ENCODE data around the gene ZNF512B.
A peak's percentile ranks its signal among the peaks of the same experiment; 100 is the strongest.
"Not testable (repeated sequence)": the region's sequence is repeated elsewhere in the genome, so short reads cannot be mapped to it uniquely, and the experiment has no call there.

The ZNF512B gene

DNA sequence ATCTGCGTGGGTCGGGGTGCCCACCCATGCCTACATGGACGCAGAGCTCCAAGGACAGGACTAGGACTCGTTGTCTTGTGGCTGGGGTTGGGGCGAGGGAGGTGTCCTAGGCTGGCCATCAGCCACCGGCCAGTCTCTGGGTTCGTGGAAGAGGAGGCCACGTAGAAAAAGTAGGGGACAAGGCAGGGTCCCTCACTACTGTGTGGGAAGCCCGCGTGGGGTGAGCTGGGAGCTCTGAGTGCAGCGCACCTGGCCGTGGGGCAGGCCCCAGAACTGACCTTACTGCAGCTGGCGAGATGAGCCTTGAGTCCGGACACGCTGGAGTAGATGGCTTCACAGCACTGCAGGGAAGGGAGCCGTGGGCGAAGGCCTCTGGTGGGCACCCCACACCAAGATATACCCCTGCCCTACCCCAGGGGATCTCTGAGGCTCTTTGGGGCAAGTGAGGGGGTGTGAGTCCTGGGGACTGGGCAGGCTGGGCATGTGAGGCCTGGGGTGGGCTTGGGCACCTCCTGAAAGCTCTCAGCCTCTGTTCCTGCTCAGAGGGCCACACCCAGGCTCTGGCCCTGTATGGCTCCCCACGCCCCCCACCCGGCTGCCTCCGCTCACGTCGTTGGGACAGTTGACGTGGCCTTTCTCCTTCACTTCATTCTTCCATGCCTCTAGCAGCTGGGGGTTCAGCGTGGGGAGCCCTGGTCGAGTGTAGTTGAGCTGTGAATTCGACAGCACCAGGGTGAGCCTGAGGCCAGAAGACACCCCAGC, 7.9 kb downstream of the ZNF512B start:
- DNase-seq: no peak

DNA sequence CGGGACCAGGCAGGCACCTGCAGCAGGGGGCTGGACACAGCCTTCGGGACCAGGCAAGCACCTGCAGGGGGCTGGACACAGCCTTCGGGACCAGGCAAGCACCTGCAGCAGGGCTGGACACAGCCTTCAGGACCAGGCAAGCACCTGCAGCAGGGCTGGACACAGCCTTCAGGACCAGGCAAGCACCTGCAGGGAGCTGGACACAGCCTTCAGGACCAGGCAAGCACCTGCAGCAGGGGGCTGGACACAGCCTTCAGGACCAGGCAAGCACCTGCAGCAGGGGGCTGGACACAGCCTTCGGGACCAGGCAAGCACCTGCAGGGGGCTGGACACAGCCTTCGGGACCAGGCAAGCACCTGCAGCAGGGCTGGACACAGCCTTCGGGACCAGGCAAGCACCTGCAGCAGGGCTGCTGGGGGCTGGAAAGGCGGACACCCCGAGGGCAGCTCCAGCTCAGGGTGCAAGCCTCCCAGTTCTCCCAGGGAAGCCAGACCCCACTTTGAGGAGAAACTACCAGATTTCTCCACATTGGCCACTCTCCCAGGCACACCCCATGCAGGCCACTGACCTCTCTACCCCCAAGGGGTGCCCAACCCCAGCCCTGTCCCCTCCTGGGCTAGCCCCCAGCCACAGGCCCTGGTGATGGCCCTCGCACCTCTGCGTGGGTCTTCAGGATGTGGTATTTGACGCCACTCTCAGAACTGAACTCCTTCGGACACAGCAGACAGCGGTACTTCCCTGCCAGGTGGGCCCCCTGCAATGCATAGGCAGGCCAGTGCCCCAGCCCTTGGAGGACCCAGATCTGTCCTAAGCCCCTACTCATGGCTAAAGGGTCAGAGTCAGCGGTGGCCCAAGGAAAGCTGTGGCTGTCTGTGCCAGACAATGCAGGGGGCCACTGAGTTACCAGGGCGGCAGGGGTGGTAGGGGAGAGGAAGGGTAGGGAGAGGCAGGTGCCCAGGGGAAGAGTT, 8.8 kb downstream of the ZNF512B start:
- DNase-seq: not testable (repeated sequence)

GRCh38 chr20:63959699-63960075, 10.0 kb downstream of the ZNF512B start:
- DNase-seq: no peak

DNA sequence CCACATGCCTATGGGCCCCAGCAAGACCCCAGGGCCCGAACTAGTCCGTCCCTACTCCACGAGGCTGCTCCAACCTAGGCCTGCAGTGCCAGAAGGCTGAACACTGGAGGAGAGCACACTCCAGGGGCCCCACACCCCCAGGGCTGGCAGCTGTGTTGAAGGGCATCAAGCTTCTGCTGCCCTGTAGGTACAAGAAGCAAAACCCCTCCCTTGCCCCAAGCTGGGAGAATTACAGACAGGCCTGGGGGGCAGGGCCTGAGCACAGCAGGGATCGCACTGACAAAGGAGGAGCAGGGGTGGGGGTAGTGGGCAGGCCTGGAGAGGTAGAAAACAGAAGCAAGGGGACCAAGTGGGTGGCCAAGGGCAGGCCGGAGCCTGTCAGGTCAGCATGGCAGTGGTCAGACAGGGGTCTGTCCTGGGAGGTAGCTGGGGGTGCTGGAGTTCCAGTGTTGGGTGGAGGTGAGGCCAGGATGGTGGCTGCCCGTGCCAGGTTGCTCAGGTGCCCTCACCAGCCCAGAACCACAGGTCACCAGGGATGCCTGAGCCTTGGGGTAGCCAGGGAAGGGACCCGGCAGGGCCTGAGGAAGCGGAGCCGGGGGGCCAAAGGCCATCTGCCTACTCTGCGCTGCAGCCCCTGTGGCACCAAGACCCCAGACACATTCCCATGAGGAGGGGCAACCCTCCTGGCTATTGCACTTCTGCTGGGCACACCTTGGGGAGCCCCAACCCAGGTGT, 10.6 kb downstream of the ZNF512B start:
- DNase-seq: no peak

DNA sequence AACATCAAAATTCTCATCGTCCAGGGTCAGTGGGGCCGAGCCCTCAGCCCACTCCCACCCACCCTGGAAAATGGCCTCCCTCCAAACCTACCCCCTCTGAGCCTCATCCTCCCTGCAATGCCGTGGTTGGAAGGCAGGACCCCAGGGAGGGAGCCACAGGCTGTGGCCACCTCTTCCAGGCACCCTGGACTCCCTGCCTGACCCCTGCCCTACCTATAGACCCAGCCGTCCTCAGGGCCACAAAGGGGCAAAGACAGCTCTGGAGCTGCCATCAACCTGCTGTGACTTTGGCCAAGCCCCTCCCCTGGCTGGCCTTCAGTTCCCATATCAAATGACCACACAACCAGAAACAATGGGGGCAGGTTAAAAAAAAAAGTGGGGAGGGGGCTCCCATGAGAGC, 11.3 kb downstream of the ZNF512B start:
- DNase-seq: no peak

- peak; percentile 22 for DNase-seq
Observed at GRCh38 chr20:63957690-63958441, 11.9 kb downstream of the ZNF512B start.

DNA sequence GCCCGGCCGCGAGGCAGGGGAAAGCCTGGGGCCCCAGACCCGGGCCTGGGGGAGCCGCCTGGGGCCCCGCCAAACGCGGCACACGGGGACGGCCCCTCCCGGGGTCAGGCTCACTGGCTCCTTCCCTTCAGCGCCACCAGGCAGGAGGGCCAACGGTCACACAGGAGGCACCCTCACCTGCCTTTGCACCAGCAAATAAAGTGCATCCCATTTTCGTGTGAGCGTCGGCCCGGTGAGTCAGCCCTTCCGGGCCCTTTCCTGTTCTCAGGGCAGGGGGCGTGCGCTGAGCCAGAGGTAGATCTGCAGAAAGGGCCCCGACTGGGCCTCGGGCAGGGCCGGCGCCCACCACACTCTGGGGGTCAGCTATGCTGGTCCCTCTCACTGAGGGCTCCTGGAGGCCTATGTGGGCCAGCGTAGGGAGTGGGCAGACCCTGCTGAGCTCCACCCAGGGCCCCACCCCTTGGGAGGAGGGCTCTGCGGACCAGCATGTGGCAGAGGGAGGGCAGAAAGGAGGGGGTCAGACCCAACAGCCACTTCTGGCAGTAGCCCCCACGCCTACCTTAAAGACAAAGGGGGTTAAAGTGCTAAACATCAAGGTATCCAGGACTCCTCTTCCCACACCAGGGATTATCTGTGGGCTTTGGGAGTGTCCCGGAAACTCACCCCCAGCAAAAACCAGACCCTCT, 12.6 kb downstream of the ZNF512B start:
- DNase-seq: peak; percentile 76

DNA sequence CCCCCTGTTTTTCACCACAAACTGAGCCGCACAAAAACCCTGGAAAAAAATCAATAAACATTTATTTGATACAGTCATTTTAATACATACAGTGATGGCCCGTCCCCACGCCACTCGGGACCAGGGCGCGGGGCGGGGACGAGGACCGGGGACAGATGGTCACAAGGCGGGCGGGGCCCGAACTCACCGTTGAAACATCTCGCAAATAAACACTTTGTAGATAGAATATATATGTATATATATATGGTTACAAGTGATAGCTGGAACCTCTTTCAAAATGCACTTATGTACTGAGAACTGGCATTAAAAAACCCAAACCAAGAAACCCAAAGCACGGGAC, 13.1 kb downstream of the ZNF512B start:
- no peak for DNase-seq

- peak; percentile 87 for DNase-seq
Observed at GRCh38 chr20:63955827-63956663, 13.7 kb downstream of the ZNF512B start, which contains the start of gene UCKL1. UCKL1 (minus strand) TSS chr20:63956416; CDS start chr20:63956372, 44 bp downstream.

- DNase-seq: peak; percentile 25
Observed at GRCh38 chr20:63955281-63955826, 14.4 kb downstream of the ZNF512B start.

- no peak for DNase-seq
Observed at GRCh38 chr20:63953764-63954429, 15.8 kb downstream of the ZNF512B start.

DNA sequence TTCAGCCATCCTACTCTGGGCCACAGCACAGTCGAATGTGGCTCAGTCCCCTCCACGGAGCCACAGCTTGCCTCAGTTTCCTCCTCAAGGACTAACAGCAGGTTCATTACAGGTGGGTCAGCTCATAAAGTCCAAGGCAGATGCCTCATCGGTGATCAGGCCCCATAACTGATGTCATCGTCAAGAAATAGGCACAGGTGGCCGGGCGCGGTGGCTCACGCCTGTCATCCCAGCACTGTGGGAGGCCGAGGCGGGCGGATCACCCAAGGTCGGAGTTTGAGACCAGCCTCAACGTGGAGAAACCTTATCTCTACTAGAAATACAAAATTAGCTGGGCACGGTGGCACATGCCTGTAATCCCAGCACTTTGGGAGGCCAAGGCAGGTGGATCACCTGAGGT, 17.0 kb downstream of the ZNF512B start:
- no peak for DNase-seq

- no peak for DNase-seq
Observed at GRCh38 chr20:63952210-63952535, 17.6 kb downstream of the ZNF512B start.

- DNase-seq: no peak
Observed at GRCh38 chr20:63951398-63952209, 18.1 kb downstream of the ZNF512B start.

DNA sequence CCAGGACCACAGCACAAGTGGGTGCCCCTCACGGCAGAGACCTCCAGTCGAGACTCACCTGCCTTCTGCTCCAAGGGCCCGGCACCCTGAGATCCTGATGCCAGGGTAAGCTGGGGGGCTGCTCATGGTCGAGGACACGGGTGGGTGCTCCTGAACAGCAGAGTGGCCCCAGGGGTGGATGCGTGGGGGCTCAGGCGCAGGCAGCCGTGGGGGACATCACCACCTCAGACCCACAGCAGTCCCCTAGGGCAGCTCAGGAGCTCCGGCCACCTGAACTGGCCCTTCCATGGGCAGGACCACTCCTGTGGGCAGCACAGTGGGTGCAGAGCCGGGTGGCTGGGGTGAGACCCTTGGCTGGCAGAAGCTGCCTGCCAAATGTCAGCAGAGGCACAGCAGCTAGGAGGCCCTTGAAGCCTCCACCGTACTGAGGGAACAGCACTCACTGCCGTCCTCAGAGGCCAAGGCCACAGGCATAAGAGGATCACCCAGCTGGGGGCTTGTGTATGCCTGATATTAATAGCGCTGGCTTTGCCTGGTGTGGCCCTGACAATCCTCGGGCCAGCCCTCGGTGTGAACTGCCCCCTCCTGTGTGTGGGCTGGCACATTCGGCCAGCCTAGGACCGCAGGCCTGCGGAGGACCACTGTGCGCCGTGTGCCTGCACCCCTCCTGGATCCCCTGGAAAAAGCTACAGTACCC, 18.9 kb downstream of the ZNF512B start:
- no peak for DNase-seq

DNA sequence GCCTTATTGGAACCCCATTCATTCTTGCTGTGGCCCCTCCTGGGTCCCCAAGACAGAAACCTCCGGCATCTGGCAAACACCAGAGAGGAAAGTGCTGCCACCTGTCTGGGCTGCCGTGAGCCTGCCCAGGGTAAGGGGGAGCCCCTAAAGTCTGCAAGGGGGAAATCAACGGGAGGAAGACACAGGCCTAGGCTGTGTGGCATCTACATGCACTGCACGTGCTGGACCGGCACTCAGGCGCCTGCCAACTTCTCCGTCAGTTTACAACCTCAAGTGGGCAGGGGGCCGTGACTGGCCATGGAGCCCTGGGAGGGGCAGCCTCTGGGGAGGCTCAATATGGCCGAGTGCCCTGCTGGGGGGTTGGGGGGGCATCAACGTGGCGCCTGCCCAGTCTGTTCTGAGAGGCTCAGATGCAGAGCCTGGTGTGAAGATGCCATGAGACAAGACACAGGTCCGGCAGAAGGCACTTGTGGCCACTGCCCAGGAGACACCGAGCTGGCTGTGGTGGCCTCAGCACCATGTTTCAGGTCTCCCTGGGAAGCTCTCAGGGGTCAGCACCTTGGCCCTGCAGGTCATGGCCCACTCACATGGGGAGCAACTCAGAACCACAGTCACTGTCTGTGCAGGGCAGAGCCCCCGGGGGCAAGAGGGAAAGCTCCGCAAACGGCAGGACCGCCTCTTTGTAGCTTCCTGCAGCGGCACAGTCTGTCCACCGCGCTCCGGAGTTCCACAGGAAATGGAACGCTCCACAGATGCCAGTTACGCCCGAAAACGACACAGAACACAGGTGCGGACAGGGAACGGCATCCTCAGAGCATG, 21.9 kb downstream of the ZNF512B start:
- peak; percentile 11 for DNase-seq

DNA sequence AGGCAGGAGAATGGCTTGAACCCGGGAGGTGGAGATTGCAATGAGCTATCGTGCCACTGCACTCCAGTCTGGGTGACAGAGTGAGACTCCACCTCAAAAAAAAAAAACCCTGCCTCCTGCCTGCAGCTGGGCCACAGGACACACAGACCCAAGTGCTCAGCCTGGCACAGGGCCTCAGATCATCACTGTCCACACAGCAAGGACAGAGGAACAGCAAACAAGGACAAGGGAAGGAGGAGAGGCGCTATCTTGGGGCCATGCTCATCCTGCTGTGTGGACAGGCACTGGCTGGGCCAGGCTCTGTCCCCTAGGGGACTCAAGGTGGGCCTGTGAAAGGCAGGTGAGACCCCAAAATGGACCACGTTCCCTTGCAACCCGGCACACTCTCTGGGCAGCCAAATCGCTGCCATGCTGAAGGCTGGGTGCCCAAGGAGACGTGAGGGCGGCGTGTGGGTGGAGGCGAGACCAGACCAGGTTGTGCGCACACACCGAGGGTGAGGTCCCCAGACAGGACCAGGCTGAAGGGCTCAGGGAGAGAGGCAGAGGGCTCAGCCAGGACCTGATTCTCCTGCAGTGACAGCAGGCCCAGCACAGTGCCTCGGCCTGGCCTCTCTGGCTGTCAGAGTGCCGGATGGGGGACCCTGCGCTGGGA, 22.6 kb downstream of the ZNF512B start:
- no peak for DNase-seq
